GM21723 (cell line): Measurements from ENCODE around the gene DKKL1.

Source experiments
- ATAC-seq: cut with Tn5 transposase; IDR thresholded peaks from one replicate; pipeline ENCODE4 v1.9.1; 2021; ENCODE audit warnings: mild to moderate bottlenecking, moderate library complexity; ENCODE audit not compliant: unreplicated experiment

The DKKL1 gene

DNA sequence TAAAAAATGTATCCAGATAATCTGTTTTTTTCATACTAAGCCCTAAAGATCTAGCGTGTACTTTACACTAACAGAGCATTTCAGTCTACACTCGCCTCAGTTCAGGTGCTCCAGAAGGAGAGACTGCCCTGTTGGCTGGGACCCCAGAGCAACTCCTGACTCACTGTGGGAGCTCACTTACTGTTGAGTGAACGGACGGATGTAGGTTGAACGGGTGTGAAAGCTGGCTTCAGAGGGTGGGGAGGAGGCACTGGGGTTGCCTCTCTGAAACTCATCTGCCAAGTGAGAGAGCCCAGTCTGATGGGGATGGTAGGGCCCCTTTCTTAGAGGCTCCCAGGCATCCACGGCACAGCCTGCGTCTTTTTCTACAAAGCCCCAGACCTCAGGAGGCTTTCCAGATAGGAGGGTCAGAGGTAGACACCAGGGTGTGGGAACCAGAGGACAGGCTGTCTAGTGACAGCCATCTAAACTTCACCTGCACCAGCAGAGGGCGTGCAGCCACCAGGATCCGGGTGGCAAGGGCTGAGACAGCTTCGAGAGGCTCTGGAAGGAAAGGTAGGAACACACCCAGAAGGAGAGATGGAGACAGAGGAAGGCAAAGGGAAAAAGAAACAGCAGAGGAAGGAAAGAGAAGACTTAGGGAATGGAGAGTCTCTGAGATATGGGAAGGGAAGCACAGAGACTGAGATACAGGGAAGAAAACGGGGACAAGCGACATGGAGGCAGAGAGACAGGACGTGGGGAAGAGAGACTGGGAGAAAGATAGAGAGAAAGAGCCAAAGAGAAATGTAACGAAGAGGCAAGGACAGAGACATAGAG lies 28.1 kb downstream of the DKKL1 start:
- ATAC-seq = no peak

DNA sequence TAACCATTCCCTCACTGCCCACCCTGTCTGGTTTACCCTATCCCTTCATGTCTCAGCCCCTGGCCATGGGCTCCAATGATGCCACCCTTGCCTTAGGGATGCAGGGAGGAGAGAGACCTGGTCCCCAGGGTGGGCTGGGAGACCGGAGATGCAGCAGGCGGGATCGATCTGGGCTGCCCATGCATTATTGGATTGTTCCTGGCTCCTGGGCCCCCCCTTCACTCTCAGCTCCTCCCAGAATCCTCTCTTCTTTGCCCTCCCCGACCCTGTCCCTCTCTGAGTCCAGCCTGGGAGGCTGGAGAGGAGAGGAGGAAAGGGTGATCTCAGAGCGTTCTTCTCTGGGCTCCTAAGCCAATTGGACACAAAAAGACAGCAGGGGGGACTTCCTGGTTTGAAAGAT lies 30.2 kb downstream of the DKKL1 start:
- ATAC-seq = no peak

DNA sequence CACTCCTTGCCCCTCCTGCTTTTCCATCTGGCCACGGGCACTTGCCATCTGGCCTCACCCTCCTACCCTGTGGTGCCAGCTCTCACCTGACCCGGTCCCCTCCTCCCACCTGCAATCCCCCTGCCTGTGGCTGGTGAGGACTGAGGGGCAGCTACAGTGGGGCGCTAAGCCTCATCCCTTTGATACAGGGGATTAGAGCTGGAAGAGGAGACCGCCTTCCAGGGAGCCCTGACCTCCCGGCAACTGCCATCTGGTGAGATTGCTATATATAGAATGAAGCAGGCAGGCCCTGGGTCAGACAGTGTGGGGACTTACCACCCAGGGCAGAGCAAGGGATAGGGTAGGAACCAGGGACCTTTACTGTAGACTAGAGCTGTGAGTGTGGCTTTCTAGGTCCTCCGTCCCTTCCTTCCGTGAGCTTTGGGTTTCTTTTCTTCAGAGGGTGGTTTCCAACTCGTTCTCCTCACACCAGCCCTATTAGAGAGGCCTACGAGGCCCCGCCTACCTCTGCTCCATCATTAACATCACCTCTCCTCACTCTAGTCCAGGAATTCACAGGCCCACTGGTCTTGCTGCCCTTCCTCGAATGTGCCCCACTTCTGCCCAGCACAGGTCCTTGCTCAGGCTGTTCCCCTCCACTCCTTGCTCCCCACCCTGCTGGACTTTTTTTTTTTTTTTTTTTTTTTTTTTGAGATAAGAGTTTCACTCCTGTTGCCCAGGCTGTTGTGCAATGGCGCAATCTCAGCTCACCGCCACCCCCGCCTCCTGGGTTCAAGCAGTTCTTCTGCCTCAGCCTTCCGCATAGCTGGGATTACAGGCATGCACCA lies 32.1 kb downstream of the DKKL1 start:
- ATAC-seq = no peak

DNA sequence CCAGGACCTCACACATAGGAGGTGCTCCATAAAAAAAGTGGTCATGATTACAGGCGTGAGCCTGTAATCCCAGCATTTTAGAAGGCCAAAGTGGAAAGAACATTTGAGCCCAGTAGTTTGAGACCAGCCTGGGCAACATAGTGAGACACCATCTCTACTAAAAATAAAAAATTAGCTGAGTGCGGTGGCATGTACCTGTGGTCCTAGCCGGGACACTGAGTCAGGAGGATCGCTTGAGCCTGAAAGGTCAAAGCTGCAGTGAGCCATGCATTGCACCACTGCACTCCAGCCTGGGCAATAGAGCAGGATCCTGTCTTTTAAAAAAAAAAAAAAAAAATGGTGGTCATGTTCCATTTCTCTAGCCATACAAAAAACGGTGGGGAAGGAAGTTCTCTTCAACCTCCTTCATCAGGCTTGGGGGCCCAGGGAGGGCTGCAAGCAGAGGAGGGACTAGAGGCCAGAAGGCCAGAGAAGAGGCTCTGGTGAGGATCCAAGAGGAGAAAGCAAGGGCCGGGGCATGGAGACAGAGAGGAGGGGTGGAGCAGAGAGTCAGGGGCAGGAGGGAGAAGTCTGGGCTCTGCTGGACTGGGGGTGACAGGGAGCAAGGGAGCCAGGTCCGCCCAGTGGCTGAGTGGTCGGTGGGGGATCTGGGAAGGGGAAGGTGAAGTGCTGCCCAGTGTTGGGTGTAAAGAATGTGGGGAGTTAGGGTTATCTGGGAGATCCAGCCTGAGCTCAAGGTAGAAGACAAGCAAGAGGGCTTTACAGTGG lies 33.2 kb downstream of the DKKL1 start:
- ATAC-seq = no peak

DNA sequence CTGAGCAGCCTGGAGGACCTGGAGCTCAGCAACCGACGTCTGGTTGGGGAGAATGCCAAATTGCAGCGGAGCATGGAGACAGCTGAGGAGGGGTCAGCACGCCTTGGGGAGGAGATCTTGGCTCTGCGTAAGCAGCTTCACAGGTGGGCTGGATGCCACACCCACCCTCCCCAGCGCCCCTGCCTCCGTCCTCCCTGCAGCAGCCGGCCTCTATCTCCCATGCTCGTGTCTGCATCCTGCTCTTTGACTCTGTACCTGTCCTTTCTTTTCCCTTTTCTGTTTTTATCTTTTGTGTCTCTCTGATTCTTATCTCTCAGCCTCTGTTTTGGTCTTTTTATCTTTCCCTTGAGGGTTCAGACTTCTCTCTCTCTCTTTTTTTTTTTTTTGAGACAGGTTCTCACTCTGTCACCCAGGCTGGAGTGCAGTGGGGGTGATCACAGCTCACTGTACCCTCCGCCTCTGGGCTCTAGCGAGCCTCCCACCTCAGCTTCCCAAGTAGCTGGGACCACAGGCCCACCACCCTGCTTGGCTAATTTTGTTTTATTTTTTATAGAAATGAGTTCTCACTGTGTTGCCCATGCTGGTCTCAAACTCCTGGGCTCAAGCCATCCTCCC lies 34.4 kb downstream of the DKKL1 start:
- ATAC-seq = no peak

DNA sequence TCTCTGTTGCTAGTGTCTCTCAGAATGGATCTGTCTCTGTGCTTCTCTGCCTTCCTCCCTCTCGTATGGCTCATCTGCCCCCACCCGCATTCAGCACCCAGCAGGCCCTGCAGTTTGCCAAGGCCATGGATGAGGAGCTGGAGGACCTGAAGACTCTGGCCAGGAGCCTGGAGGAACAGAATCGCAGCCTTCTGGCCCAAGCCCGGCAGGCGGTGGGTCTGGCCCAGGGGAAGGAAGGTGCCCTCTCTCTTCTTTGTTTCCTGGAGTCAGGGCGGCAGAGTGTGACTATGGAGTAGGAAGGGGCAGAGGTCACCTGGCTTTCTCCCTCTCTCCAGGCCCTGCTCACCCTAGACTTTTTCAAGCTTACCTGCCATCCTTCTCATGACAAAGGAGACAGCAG lies 35.3 kb downstream of the DKKL1 start:
- ATAC-seq = no peak

DNA sequence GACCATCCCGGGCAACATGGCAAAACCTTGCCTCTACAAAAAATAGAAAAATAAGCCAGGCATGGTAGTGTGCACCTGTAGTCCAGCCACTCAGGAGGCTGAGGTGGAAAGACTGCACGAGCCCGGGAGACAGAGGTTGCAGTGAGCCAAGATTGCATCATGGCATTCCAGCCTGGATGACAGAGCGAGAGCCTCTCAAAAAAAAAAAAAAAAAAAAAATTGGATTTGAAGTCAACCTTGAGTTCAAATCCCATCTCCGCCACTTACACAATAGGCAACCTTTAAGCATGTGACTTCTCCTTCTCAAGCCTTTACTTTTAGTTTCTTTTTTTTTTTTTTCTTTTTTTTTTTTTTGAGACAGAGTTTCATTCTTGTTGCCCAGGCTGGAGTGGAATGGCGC lies 36.4 kb downstream of the DKKL1 start:
- ATAC-seq = no peak

DNA sequence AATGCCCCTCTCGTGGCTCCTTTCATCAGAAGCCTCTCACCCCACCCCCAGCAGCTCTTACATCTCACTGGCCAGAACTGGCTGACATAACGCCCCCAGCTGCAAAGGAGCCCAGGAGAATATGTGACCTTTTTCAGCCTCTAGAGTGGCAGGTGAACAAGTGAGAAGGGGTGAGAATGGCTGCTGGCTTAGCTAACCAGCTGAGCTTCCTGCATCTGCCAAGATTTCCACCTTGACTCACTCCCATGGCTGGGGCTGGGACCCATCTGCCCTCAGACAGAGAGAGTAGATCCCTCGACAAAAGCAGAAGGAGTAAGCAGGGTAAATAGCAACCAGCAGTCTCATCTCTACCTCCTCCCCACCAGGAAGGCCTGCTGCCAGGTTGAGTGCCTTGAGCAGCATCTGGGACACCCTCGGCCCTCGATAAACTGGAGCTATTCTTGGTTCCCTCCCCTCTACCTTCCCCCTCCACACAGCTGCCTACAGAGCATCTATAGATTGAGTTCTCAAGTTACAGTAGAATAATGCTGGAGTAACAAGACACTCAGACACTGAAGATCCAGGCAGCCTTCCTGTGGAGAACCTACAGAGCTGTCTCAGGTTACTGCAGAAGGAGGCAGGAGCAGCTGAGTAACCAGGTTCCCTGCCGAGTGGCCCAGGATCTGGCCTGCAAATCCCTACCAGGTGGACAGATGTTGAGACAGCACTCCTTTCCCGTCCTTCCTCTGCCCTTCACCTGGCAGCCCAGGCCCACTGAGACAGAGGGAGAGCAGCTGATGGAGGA lies 39.9 kb downstream of the DKKL1 start:
- no peak for ATAC-seq

DNA sequence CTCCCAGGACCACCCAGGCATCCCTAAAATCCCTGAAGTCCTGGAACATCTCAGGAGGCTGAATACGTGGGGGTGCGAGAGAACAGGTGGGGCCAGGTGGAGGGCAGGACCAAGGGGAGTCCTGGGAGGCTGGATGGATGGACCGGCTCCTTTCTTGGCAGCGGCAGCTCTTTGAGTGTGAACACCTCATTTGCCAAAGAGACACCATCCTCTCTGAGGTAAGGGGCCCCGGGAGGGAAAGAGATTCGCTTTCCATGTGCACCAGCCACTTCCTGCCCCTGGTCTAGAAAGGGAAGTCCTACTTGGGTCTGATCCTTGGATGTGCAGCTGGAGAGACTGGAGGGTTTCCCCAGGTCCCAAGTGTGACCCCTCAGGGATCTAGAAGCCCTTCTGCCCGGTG lies 43.4 kb downstream of the DKKL1 start:
- ATAC-seq = no peak

DNA sequence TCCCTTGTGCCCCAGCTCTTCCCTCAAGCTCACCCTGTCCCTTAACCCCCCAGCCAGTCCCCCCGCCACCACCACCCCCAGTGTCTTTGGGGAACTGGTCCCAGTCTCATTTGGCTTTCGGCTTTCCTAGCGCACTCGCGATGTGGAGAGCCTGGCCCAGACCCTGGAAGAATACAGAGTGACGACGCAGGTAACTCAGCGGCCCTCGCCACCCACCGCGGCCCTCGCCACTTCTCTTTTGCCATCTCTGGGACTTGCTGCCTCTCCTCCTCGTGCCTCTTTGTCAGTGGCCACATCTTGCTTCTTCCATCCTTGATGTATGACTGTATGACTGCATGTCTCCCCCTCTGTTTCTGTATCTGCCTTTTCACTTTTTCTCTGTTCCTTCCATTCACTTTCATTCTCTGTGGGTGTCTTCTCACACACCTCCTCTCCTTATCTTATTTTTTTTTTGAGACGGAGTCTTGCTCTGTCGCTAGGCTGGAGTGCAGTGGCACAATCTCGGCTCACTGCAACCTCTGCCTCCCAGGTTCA lies 43.9 kb downstream of the DKKL1 start:
- ATAC-seq = no peak

DNA sequence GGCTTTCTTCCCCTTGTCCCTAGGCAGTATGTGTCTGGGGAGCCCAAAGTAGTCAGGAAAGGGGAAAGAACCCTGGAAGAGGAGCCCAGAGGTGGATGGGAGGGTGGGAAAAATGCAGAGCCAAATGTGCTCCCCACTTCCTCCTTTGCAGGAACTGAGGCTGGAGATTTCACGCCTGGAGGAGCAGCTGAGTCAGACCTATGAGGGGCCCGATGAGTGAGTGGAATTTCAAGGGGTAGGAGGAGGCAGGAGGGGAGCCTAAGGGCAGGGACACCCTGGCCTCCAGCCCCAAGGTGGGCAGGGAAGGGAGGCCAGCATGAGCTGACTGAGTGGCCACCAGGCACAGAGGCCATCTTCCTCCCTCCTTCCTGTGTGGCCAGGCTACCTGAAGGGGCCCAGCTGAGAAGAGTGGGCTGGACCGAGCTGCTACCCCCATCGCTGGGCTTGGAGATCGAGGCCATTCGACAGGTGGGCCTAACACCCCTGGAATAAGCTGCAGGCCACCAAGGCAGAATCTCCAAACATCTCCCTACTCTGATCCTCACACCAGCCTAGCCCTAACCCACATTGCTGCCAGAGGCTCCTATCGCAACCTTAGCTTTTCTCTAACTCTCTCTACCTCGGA lies 45.3 kb downstream of the DKKL1 start:
- no peak for ATAC-seq

DNA sequence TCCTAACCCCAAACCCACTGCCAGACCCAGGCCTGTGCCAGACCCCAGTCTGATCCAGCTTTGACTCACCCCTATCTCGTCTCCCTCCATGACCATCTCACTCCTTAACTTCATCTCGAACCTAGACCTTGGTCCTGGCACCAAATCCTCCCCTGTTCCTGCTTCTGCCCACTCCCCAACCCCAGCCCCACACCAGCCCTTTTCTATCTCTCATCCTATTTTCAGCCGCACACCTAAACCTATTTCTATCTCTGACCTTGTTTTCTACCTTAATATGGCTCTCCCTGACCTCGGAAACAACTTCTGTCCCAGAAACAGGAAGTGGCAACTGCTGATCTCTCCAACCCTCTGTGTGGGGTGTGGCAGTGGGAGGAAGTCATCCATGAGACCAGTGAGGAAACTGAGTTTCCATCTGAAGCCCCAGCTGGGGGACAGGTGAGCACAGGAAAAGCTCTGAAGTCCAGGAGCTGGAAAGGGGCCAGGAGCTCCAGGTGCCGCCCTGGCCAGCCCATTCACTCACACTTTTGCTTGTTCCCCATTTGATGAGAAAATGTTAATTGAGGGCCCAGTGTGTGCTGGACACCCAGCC lies 45.9 kb downstream of the DKKL1 start:
- no peak for ATAC-seq

DNA sequence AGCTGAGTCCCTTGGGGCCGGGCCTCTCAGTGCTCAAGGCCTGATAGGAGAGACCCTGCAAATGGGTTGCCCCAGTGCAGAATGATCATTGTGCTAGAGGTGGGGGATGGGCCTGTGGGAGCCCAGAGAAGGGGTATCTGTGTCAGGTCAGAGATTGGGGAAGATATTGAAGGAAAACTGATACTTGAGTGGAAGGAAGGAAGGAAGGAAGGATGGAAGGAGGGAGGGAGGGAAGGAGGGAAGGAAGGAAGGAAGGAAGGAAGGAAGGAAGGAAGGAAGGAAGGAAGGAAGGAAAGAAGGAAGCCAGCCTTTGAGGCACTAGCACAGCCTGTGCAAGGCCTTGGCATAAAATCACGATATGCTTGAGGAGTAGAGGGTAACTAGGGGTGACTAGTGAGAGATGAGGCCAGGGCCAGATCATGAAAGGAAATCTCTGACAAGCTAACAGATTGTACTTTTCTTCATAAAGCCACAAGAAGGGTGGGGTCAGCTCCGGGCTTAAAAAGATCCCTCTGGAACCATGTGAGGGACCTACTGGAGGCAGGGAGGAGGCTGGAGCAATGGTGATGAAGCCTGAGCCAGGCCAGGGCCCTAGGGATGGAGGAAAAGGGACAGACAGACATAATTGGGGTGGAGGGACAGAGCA lies 48.1 kb downstream of the DKKL1 start:
- ATAC-seq = no peak

DNA sequence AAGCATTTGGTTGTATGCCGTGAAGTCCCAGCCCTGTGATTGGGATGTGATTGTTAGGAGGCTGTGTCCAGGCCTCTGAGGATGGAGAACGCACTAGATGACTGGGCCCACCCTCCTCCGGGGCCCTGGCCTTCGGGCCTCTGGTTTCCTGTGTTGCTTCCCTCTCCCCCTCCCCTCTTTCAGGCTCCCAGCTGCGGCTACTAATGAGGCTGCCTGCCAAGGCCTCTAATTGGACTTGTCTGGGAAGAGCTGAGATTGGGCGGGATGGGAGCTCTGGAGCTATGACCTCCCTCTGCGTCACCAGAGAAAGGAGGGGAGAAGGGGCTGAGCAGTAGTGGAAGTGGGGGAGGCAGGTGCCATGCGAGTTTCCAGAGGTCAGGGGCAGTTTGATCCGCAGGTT lies 49.7 kb downstream of the DKKL1 start:
- no peak for ATAC-seq

DNA sequence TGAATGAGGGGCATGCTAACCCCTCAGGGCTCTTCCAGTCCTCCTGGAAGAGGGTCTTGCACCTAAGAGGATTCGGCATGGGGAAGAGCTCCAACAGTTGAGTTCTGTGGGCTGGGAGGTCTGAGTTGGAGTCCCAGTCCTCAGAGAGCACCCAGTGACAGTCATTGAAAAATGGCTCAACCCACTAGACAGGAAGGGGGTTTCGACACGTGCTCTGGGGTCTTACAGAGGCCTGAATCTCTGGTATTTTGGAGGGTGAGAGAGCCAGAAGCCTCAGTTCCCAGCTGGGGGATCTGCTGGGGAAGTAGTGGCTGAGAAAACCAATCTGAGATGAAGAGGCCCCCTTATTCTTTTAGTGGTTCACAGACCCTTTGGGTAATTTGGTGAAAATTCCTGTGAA lies 50.6 kb downstream of the DKKL1 start:
- no peak for ATAC-seq

DNA sequence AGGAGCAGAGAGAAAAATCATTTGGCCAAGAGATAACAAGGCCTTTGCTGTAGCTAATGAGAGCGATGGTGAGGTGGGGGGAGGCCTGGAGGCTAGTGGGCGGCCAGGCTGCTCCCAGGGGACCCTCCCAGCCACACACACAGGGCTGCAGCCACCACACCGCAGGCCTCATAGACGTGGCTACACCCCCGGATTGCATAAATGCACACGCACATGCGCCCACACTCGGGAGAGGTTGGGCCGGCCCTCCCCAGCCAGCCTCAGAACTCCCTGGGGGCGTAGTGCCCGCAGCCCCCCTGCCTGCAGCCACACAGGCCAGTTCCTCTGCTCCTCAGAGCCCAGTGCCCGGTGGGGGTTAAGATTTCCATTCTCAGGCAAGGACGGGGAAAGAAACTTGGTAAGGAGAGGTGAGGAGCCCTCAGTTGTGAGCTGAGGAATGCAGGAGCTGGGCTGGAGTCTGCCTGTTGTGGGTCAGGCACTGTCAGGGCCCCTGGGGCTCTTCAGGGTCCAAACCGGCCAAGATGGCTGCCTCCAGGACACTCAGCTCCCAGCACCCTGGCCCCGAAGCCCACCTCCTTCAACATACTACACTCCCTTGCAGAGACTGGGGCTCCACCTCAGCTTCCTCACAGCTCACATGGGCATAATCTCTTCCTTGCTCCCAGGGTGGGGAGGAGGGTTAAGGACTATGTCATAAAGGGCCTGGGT lies 51.6 kb downstream of the DKKL1 start:
- no peak for ATAC-seq

DNA sequence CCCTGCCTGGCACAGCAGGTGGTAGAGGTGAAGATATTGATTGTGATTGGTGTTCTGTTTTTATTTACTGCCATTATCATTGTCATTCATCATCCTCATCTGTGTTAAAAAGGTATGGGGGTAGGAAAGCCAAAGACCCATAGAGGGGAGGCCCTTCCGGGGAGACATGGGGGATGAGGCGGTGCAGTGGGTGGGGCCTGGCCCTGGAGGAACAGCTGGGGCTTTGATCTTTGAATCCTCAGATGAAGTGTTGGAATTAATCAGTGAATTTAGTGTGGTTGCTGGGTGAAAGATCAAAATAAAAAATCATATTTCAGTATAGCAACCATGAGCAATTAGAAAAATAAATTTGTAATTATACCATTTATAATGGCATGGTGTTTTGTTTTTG lies 52.1 kb downstream of the DKKL1 start:
- no peak for ATAC-seq

DNA sequence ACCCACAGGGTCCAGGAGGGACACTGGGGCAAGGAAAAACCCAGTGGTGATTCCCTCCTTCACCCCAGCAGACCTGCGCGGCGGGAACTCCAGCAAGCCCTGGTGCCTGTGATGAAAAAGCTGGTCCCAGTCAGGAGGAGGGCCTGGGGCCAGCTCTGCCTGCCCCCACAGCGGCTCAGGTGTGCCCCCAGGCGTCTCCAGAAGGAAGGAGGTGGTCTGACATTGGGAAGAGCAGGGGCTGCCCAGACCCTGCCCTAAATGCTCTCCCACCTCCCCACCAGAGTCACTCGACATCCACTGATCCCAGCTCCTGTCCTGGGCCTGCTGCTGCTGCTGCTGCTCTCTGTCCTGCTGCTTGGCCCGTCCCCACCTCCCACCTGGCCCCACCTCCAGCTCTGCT lies 53.4 kb downstream of the DKKL1 start:
- no peak for ATAC-seq
